ENCODE results near the gene SEC31A.
"Not testable (repeated sequence)": the region's sequence is repeated elsewhere in the genome, so short reads cannot be mapped to it uniquely, and the experiment has no call there.

The SEC31A gene

DNA sequence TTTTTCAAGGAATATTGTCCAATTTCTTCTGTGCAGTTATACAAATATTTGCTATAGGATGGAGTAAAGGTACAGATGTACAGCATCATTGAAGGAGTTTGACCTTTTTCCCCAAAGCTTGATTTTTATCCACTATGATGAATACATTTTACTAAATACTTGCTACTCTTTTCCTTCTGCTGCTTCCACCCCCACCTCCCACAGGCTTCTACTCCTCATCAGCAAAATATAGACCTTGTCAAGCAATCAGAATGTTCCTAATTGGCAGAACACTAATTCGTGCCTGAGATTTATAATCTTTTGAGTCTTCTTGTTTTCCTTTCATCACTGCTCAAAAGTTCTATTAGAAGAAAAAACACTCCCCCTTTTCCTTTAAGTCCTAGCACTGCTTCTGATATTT is 5.8 kb upstream of the SEC31A start:
- no peak for DNase-seq

DNA sequence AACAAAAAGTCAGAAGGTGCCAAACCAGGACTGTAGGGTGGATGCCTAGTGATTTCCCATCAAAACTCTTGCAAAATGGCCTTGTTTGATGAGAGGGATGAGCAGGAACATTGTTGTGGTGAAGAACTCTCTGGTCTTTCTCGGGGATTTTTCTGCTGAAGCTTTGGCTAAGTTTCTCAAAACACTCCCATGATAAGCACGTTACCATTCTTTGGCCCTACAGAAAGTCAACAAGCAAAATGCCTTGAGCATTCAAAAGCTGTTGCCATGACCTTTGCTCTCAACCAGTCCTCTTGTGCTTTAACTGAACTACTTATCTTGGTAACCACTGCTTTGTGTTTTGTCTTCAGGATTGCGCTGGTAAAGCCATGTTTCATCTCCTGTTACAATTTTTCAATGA is 3.0 kb upstream of the SEC31A start:
- no peak for DNase-seq

- DNase-seq: no peak
Observed at GRCh38 chr4:82892467-82892802, 1.5 kb upstream of the SEC31A start.

GRCh38 chr4:82891707-82892466 is 934 bp upstream of the SEC31A start:
- no peak for DNase-seq

- DNase-seq: no peak
Observed at GRCh38 chr4:82890528-82890900, 439 bp downstream of the SEC31A start.

DNA sequence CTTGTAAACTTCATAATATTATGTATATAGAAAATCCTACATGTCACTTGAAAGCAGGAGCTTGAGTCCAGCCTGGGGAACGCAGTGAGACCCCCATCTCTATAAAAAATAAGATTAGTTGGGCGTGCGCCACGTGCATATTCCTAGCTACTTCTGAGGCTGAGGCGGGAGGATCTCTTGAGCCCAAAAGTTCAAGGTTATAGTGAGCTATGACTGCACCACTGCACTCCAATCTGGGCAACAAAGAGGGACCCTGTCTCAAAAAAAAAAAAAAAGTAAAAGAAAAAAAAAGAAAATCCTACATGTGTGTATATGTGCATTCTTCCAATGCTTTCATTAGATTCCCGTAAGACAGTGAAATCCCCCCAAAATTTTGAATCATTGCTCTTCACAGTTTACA is 1.7 kb downstream of the SEC31A start:
- no peak for DNase-seq

- no peak for DNase-seq
Observed at GRCh38 chr4:82886147-82886942, 4.6 kb downstream of the SEC31A start.

DNA sequence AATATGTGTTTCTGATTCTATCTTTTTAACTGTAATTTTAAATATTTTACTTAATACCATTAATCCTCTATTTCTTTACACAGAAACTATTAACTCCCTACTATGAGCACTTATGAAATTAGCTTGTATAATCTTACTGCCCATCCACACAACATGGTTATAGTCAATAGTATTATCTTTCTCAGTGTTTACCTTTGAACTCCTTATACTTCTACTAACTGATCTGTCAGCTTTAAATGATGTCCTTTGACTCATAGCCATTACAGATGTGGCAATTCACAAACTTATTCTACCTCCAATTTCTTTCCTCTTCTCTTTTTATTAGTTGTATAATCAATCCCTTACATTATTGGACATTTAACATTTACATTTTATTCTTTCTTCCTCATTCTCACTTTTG is 5.5 kb downstream of the SEC31A start:
- no peak for DNase-seq

DNA sequence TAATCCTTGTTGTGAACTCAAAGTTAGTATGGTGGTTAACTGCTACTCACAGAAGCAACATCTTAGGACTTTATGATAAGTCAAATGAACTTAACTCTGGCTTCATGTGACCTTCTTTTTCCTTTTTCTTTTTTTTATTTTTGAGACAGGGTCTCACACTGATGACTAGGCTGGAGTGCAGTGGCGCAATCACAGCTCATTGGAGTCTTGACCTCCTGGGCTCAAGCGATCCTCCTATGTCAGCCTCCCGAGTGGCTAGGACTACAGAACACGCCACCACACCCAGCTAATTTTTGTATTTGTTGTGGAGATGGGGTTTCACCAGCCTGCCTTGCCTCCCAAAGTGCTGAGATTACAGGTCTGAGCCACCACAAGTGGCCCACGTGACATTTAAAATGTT is 22.4 kb downstream of the SEC31A start:
- DNase-seq: no peak

GRCh38 chr4:82866706-82867385 is 24.1 kb downstream of the SEC31A start:
- no peak for DNase-seq

DNA sequence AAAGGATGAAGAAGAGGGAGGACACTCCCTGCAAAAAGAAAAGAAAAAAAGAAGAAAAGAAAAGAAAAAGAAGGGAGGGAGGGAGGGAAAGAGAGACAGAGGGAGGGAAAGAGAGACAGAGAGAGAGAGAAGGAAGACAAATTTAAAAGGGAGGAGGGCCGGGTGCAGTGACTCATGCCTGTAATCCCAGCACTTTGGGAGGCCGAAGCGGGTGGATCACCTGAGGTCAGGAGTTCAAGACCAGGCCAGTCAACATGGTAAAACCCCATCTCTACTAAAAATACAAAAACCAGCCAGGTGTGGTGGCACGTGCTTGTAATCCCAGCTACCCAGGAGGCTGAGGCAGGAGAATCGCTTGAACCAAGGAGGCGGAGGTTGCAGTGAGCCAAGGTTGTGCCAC is 24.9 kb downstream of the SEC31A start:
- not testable (repeated sequence) for DNase-seq

- DNase-seq: no peak
Observed at GRCh38 chr4:82865592-82865991, 25.4 kb downstream of the SEC31A start.

GRCh38 chr4:82864336-82864979 is 26.5 kb downstream of the SEC31A start:
- DNase-seq: no peak

GRCh38 chr4:82861529-82861928 is 29.4 kb downstream of the SEC31A start:
- DNase-seq: no peak

GRCh38 chr4:82860487-82860886 is 30.5 kb downstream of the SEC31A start:
- DNase-seq: not testable (repeated sequence)

GRCh38 chr4:82852751-82853285 is 38.1 kb downstream of the SEC31A start:
- DNase-seq: no peak

GRCh38 chr4:82851885-82852750 is 38.8 kb downstream of the SEC31A start:
- DNase-seq: no peak

DNA sequence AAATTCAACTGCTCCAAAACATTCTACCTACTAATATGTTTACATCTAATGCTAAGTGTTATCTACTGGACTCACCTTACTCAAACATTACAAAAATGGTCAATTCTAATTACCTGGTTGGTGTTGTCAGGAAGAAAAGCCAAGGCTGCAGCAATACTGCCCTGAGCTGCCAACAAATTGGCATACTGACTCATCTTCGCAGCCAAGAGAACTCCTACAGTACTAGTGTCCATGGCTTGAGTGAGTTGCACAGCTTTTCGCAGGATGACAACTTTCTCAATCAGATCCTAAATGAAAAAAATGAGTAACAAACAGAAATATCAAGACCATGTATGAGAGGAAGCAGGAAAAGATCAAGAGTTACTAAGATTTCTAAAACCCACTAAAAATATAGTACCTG is 39.6 kb downstream of the SEC31A start:
- DNase-seq: no peak

GRCh38 chr4:82850684-82851083 is 40.3 kb downstream of the SEC31A start:
- DNase-seq: no peak

- DNase-seq: no peak
Observed at GRCh38 chr4:82848706-82849105, 42.2 kb downstream of the SEC31A start.

GRCh38 chr4:82842593-82842992 is 48.4 kb downstream of the SEC31A start:
- no peak for DNase-seq

GRCh38 chr4:82839624-82840023 is 51.3 kb downstream of the SEC31A start:
- DNase-seq: no peak
